Panc1 (cell line): Measurements from ENCODE around the gene KCNV2.

Source experiments
- CTCF ChIP-seq: fragments of 450-650 bp; IDR thresholded peaks from 2 replicates; pipeline ENCODE4 v1.5.1; 2017; ENCODE audit warnings: mild to moderate bottlenecking
- SIN3A ChIP-seq: IDR thresholded peaks from 2 replicates; pipeline ENCODE4 v1.6.1; 2012; ENCODE audit warnings: low read depth, mild to moderate bottlenecking, low read length, moderate library complexity, borderline replicate concordance; ENCODE audit not compliant: insufficient read depth

- TF ChIP-seq CTCF (no peak), SIN3A (no peak)
These were observed at the start of gene KCNV2 for GRCh38 chr9:2717385-2717784.
